SK-N-SH (cell line): ENCODE data around the gene PCLO. TPM values are rescaled to one million over a fixed set of nuclear protein-coding genes. Genes with fewer than 3 reads are reported as not detected.

Source experiments
- CTCF ChIA-PET: fragments of 300-600, 350-600 bp; formaldehyde crosslinking; extraction: SDS; loops from one replicate; lab custom pipeline; 2021; lab: Yijun Ruan, JAX
- POLR2A ChIA-PET: fragments of 350-600 bp; sonication (Branson Sonifier 250); formaldehyde crosslinking; extraction: SDS; loops from one replicate; lab custom pipeline; 2020; ENCODE audit warnings: antibody characterized with exemption, inconsistent platforms; lab: Yijun Ruan, JAX
- DNase-seq: peaks from one replicate; pipeline ENCODE4 v3.0.0; 2012
- H2AFZ ChIP-seq: fragments of 200-600 bp; sonication (generic); 2 replicates; pipeline ENCODE4 v1.8.1; 2016; ENCODE audit warnings: antibody characterized with exemption, mild to moderate bottlenecking, low read depth
- H3F3A ChIP-seq: fragments of 200-600 bp; sonication (generic); replicated peaks from 2 replicates; pipeline ENCODE3; 2016; ENCODE audit warnings: antibody characterized with exemption, mild to moderate bottlenecking; ENCODE audit not compliant: insufficient read depth
- H3K27ac ChIP-seq, 2 experiments: fragments of 200-500 bp in 1 of 2; fragments of 200-600 bp in 1 of 2; sonication (Bioruptor generic) in 1 of 2; sonication (generic), shearing (Covaris generic) in 1 of 2; 2 replicates each; pipeline versions ENCODE4 v1.5.1 to v1.6.1; 2014 to 2016; ENCODE audit warnings: low read depth in 2 of 2, inconsistent platforms in 1 of 2, low read length in 1 of 2, mild to moderate bottlenecking in 1 of 2, mixed read lengths in 1 of 2
- H3K27me3 ChIP-seq: fragments of 200-600 bp; sonication (generic), shearing (Covaris generic); 2 replicates; pipeline ENCODE4 v1.6.1; 2016; ENCODE audit warnings: mixed run types; ENCODE audit not compliant: insufficient read depth
- H3K36me3 ChIP-seq, 2 experiments: fragments of 200-500 bp in 1 of 2; fragments of 200-600 bp in 1 of 2; sonication (Bioruptor generic) in 1 of 2; sonication (generic) in 1 of 2; replicated peaks in 1 of 2; 2 replicates each; pipeline versions ENCODE3 to v1.5.1; 2014 to 2016; ENCODE audit warnings: low read length in 1 of 2, mild to moderate bottlenecking in 1 of 2; ENCODE audit not compliant: insufficient read depth in 2 of 2, control insufficient read depth in 1 of 2
- H3K4me1 ChIP-seq, 2 experiments: fragments of 200-500 bp in 1 of 2; fragments of 200-600 bp in 1 of 2; sonication (Bioruptor generic) in 1 of 2; sonication (generic), shearing (Covaris generic) in 1 of 2; 2 replicates each; pipeline versions ENCODE4 v1.5.1 to v1.6.1; 2014 to 2016; ENCODE audit warnings: low read depth in 1 of 2, low read length in 1 of 2, mixed run types in 1 of 2; ENCODE audit not compliant: insufficient read depth in 2 of 2, control insufficient read depth in 1 of 2
- H3K4me2 ChIP-seq: fragments of 200-600 bp; sonication (generic), shearing (Covaris generic); 2 replicates; pipeline ENCODE4 v1.6.1; 2017; ENCODE audit warnings: mixed run types
- H3K4me3 ChIP-seq, 2 experiments: fragments of 200-500 bp in 1 of 2; fragments of 200-600 bp in 1 of 2; sonication (Bioruptor generic) in 1 of 2; sonication (generic), shearing (Covaris generic) in 1 of 2; 2 replicates each; pipeline versions ENCODE4 v1.5.1 to v1.8.1; 2014 to 2016; ENCODE audit warnings: low read depth in 2 of 2, inconsistent platforms in 1 of 2, low read length in 1 of 2, mild to moderate bottlenecking in 1 of 2, mixed read lengths in 1 of 2, moderate library complexity in 1 of 2
- H3K79me2 ChIP-seq: fragments of 200-600 bp; sonication (generic); 2 replicates; pipeline ENCODE4 v1.8.1; 2017; ENCODE audit warnings: mild to moderate bottlenecking; ENCODE audit not compliant: insufficient read depth
- H3K9ac ChIP-seq: fragments of 200-600 bp; sonication (generic); 2 replicates; pipeline ENCODE4 v1.6.1; 2017; ENCODE audit warnings: mixed run types
- H3K9me2 ChIP-seq: fragments of 200-600 bp; sonication (generic); 2 replicates; pipeline ENCODE4 v1.6.1; 2017; ENCODE audit warnings: mixed run types
- H3K9me3 ChIP-seq: fragments of 200-600 bp; sonication (generic); 2 replicates; pipeline ENCODE4 v1.6.1; 2017; ENCODE audit warnings: mixed run types, mild to moderate bottlenecking, moderate library complexity
- H4K20me1 ChIP-seq: fragments of 200-600 bp; sonication (generic); 2 replicates; pipeline ENCODE4 v1.6.1; 2017; ENCODE audit warnings: mild to moderate bottlenecking, mixed run types; ENCODE audit not compliant: insufficient read depth
- CHD2 ChIP-seq: fragments of 150-350 bp; IDR thresholded peaks from 2 replicates; pipeline ENCODE4 v1.6.1; 2018; ENCODE audit warnings: low read length; ENCODE audit not compliant: partially characterized antibody
- CTCF ChIP-seq: fragments of 200-600 bp; sonication (generic); IDR thresholded peaks from 2 replicates; pipeline ENCODE4 v1.6.1; 2017; ENCODE audit warnings: antibody characterized with exemption, mild to moderate bottlenecking, moderate library complexity
- ELF1 ChIP-seq: IDR thresholded peaks from 2 replicates; pipeline ENCODE4 v1.4.0; 2012
- EP300 ChIP-seq, 2 experiments: IDR thresholded peaks; 2 replicates each; pipeline versions ENCODE4 v1.4.0 to v1.6.1; 2012; ENCODE audit warnings: borderline replicate concordance in 1 of 2, low read depth in 1 of 2, low read length in 1 of 2
- EZH2phosphoT487 ChIP-seq: fragments of 200-600 bp; sonication (generic); IDR thresholded peaks from 2 replicates; pipeline ENCODE4 v1.6.1; 2017; ENCODE audit warnings: low read depth, mixed run types, mild to moderate bottlenecking, antibody characterized with exemption, moderate library complexity, borderline replicate concordance
- FOSL2 ChIP-seq: IDR thresholded peaks from 2 replicates; pipeline ENCODE4 v1.4.0; 2012; ENCODE audit warnings: low read depth, mild to moderate bottlenecking, moderate library complexity, borderline replicate concordance
- FOXJ3 ChIP-seq: sonication (generic); formaldehyde crosslinking; IDR thresholded peaks from 2 replicates; pipeline ENCODE4 v1.5.1; 2020; ENCODE audit warnings: mild to moderate bottlenecking, missing genetic modification reagents
- GABPA ChIP-seq: IDR thresholded peaks from 2 replicates; pipeline ENCODE4 v1.4.0; 2012; ENCODE audit warnings: low read depth, mild to moderate bottlenecking
- GATA2 ChIP-seq: sonication (generic); formaldehyde crosslinking; IDR thresholded peaks from 2 replicates; pipeline ENCODE4 v1.5.0; 2020; ENCODE audit warnings: mild to moderate bottlenecking, missing genetic modification reagents
- JUND ChIP-seq: IDR thresholded peaks from 2 replicates; pipeline ENCODE4 v1.4.0; 2012
- MEF2A ChIP-seq: IDR thresholded peaks from 2 replicates; pipeline ENCODE4 v1.4.0; 2012; ENCODE audit warnings: low read depth, borderline replicate concordance
- PBX3 ChIP-seq: IDR thresholded peaks from 2 replicates; pipeline ENCODE4; 2012
- POLR2AphosphoS5 ChIP-seq: IDR thresholded peaks from 2 replicates; pipeline ENCODE4 v1.6.1; 2012; ENCODE audit warnings: low read depth, low read length
- RFX5 ChIP-seq: IDR thresholded peaks from 2 replicates; pipeline ENCODE4 v1.6.1; 2012; ENCODE audit warnings: mild to moderate bottlenecking, improper control_type of control experiment, low read length
- YY1 ChIP-seq: IDR thresholded peaks from 2 replicates; pipeline ENCODE4 v1.4.0; 2012; ENCODE audit warnings: low read depth, mild to moderate bottlenecking
- ZBTB33 ChIP-seq: IDR thresholded peaks from 2 replicates; pipeline ENCODE4 v1.4.0; 2012; ENCODE audit warnings: low read depth, borderline replicate concordance
- WGBS: methylation state at CpG from one replicate; pipeline ENCODE4 v1.1.6; 2017; ENCODE audit warnings: low lambda C conversion rate; 5-methylcytosine and 5-hydroxymethylcytosine counted together
- polyA plus RNA-seq, 3 experiments: library from polyadenylated mRNA; depleted of rRNA; stranded (reverse); fragments of >200 nt; gene quantifications; 2 replicates each; pipeline ENCODE4 v1.2.3, GENCODE V29; 2012
- TF ChIP-seq, protein P1 (sequence below): fragments of 150-350 bp; IDR thresholded peaks from 2 replicates; pipeline ENCODE4 v1.6.1; 2016; ENCODE audit warnings: mild to moderate bottlenecking, low read depth, low read length
- TF ChIP-seq, protein P2 (sequence below): IDR thresholded peaks from 2 replicates; pipeline ENCODE4 v1.4.0; 2012; ENCODE audit warnings: low read depth
- TF ChIP-seq, protein P3 (sequence below): IDR thresholded peaks from 2 replicates; pipeline ENCODE4 v1.4.0; 2012; ENCODE audit warnings: low read depth, borderline replicate concordance
- TF ChIP-seq, protein P4 (sequence below): fragments of 150-350 bp; IDR thresholded peaks from 2 replicates; pipeline ENCODE4 v1.6.1; 2017; ENCODE audit warnings: antibody characterized with exemption, low read length, low read depth, borderline replicate concordance

PCLO gene
- polyA plus RNA-seq, 1 of the 3 experiments (the other 2 are of a cell fraction): 0.51 TPM

DNA sequence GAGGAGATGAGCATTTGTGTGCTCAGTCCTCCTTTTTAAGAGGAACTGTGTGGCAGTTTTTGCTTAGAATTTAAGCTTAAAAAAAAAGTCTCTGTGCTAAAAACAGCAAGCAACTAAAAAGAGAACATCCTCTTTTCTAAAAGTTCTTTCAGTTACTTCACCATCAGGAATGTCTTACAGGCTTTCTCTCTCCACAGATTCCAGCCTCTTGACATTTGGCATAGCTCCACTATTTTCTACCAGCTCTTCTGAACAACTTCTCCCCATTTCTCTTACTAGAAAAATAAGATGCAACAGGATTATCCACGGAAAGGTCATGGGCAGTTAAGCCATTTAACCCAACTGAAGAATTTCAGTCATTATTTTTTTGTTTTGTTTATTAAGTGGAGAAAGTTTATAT, 13.2 kb downstream of the PCLO start:
- Histone ChIP-seq H3K4me2 (0 out of 2 replicates have a peak overlapping the region, but pooled peaks have one; percentile 4), H3K27me3 (no peaks in the 10 kb centered on the region), H4K20me1 (no peaks in the 10 kb centered on the region), H2AFZ (no peak overlapping the region), H3K36me3 (peaks cover 0 to 11% of the 10 kb centered on the region in 2 experiments), H3K4me3 (no peak overlapping the region), H3K9me2 (no peaks in the 10 kb centered on the region; the same call in 1 of the 2 replicates)
- no peak for DNase-seq
- TF ChIP-seq PBX3 (no peak), ZBTB33 (no peak), GABPA (no peak), FOSL2 (no peak), GATA2 (CRISPR knock-in tag) (no peak), CTCF (no peak), YY1 (no peak), POLR2AphosphoS5 (no peak), EZH2phosphoT487 (no peak), EP300 (IDR thresholded peaks at IDR 0.05; ENCODE audit: borderline replicate concordance in 1 of 2, low read depth in 1 of 2, low read length in 1 of 2) (no peak), MEF2A (no peak), CHD2 (no peak), JUND (no peak), FOXJ3 (no peak), RFX5 (no peak), ELF1 (no peak)
- TF ChIP-seq, protein P1, sequence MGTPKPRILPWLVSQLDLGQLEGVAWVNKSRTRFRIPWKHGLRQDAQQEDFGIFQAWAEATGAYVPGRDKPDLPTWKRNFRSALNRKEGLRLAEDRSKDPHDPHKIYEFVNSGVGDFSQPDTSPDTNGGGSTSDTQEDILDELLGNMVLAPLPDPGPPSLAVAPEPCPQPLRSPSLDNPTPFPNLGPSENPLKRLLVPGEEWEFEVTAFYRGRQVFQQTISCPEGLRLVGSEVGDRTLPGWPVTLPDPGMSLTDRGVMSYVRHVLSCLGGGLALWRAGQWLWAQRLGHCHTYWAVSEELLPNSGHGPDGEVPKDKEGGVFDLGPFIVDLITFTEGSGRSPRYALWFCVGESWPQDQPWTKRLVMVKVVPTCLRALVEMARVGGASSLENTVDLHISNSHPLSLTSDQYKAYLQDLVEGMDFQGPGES: no peak
- TF ChIP-seq, protein P2, sequence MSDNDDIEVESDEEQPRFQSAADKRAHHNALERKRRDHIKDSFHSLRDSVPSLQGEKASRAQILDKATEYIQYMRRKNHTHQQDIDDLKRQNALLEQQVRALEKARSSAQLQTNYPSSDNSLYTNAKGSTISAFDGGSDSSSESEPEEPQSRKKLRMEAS: no peak
- TF ChIP-seq, protein P3, sequence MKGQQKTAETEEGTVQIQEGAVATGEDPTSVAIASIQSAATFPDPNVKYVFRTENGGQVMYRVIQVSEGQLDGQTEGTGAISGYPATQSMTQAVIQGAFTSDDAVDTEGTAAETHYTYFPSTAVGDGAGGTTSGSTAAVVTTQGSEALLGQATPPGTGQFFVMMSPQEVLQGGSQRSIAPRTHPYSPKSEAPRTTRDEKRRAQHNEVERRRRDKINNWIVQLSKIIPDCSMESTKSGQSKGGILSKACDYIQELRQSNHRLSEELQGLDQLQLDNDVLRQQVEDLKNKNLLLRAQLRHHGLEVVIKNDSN: no peak
- TF ChIP-seq, protein P4, sequence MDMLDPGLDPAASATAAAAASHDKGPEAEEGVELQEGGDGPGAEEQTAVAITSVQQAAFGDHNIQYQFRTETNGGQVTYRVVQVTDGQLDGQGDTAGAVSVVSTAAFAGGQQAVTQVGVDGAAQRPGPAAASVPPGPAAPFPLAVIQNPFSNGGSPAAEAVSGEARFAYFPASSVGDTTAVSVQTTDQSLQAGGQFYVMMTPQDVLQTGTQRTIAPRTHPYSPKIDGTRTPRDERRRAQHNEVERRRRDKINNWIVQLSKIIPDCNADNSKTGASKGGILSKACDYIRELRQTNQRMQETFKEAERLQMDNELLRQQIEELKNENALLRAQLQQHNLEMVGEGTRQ: no peak
- TF ChIP-seq, all 33 proteins: peak for 0
- 45% methylated on average over 1 of the region's 1 CpG for WGBS
- Histone ChIP-seq H3K79me2 (no peaks in the 10 kb centered on the region), H3F3A (no peaks in the 10 kb centered on the region), H3K4me1 (peaks cover 0 to 9% of the 10 kb centered on the region in 2 experiments; a peak in 1 of 4 replicates), H3K9ac (no peak overlapping the region), H3K9me3 (no peaks in the 10 kb centered on the region), H3K27ac (no peak overlapping the region; a peak in 1 of 4 replicates)
- ChIA-PET POLR2A (no interaction called here), CTCF (interaction anchor here (0.6 to 1.2 kb wide), 3 partner anchors 135 to 338 kb away, joined by 3 read pairs; no protein-coding TSS in a partner anchor)
